Hematopoietic multipotent progenitor cell treated with erythropoietin and hydrocortisone succinate and interleukin-3 and kit ligand, for 15 days (in vitro differentiated cells): ENCODE measurements around the gene PNP.
"Not testable (repeated sequence)": the region's sequence is repeated elsewhere in the genome, so short reads cannot be mapped to it uniquely, and the experiment has no call there.

Experiments
- DNase-seq: peaks from one replicate; pipeline ENCODE4 v3.0.0-alpha.2; 2015; ENCODE audit warnings: low spot score

Gene PNP

GRCh38 chr14:20492486-20492885 lies 23.3 kb downstream of the PNP start:
- DNase-seq: no peak

- no peak for DNase-seq
Observed at GRCh38 chr14:20493634-20494033, 24.4 kb downstream of the PNP start.

DNA sequence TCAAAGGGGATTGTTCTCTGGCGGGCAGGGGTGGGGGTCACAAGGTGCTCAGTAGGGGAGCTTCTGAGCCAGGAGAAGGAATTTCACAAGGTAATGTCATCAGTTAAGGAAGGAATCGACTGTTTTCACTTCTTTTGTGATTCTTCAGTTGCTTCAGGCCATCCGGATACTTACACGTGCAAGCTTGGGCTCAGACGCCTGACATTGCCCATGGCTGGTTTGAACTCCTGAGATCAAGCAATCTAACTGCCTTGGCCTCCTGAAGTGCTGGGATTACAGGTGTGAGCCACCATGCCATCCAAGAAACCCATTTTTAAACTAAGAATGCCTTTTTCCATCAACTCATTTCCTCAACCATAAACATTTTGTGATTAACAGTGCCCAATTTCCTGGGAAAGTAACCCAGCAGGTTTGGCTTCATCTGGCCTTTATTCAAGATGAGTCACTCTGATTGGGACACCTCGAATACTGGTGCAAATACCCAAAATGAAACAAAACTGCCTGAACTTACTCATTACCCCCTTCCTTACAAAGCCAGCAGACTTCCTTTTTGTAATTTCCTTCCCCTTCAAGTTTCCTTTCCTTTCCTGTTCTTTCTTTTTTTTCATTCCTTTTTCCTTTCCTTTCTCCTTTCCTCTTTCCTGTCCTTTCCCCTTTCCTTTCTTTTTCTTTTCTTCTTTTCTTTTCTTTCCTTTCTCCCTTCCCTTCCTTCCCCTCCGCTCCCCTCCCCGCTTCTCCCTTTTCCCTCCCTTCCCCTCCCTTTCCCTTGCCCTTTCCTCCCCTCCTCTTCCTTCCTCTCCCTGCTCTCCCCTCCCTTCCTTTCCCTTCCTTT lies 25.9 kb downstream of the PNP start:
- DNase-seq: no peak

DNA sequence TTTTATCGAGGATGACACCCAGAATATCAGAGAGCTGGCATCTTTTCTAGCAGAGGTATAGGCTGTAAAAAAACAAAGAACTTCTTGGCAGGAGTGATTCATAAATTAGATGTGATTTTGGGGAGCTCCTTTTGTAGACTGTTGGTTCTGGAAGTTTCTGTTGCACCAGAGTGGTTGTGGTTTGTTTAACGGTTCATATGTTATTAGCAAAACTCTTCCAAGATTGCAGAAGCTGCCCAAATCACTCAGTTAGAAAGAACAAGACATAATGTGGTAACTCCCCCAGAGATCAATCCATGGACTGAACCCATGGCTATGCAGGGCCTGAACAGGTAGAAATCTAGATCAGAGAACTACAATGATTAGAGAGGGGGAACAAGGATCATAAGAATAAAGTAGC lies 29.4 kb downstream of the PNP start:
- no peak for DNase-seq

DNA sequence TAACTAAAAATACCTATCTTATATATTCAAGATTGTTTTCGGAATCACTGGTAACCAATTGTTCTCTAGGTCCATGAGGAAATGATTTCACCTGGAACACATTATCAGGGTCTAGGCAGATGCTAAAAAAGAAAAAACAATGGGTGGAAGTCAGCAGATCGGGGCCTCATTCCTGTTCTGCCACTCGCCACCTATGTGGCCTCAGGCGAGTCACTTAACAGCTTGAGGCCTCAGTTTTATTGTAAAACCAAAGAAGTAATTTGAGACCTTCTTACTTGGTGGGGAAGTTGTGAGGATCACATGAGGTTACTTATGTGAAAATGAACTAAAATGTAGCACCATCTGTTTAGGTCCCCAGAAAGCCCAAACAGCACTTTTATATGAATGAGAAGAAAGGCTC lies 29.9 kb downstream of the PNP start:
- no peak for DNase-seq

GRCh38 chr14:20499881-20500280 lies 30.7 kb downstream of the PNP start:
- no peak for DNase-seq

DNA sequence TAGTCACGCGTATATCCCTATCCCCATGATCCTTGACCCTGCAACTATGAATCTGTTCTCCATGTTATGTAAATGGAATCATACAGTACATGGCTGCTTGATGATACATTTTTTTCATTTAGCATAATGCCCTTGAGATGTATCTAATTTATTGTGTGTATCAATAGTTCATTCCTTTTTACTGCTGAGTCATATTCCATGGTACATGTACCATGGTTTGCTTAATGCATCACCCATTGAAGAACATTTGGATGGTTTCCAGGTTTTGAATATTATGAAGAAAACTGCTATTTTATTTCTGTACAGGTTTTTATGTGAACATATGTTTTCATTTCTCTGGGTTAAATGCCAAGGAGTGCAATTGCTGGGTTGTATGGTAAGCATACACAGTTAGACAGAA lies 32.1 kb downstream of the PNP start:
- DNase-seq: peak; percentile 18

DNA sequence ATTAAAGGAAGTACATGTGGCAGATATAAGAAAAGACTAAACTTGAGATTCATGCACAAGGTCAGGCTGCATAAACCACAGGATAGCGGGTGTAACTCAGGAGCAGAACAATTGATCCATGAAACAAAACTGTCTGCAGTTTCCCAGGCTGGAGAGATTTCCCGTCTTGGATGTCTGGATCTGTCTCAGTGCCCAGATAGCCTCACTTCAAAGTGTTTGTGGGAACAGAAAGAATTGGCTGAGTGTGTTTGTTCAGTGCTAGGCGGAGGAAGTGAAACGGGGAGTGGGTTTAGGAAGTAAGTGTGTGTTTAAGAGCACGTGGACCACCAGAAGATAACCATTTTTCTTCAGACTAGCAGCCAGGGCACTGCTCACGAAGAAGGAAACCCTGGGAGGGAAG lies 34.7 kb downstream of the PNP start:
- DNase-seq: no peak

- DNase-seq: not testable (repeated sequence)
Observed at GRCh38 chr14:20506276-20506675, 37.1 kb downstream of the PNP start.

DNA sequence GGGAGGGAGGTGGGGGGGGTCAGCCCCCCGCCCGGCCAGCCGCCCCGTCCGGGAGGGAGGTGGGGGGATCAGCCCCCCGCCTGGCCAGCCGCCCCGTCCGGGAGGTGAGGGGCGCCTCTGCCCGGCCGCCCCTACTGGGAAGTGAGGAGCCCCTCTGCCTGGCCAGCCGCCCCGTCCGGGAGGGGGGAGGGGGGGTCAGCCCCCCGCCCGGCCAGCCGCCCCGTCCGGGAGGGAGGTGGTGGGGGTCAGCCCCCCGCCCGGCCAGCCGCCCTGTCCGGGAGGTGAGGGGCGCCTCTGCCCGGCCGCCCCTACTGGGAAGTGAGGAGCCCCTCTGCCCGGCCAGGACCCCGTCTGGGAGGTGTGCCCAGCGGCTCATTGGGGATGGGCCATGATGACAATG lies 37.5 kb downstream of the PNP start:
- DNase-seq: not testable (repeated sequence)

DNA sequence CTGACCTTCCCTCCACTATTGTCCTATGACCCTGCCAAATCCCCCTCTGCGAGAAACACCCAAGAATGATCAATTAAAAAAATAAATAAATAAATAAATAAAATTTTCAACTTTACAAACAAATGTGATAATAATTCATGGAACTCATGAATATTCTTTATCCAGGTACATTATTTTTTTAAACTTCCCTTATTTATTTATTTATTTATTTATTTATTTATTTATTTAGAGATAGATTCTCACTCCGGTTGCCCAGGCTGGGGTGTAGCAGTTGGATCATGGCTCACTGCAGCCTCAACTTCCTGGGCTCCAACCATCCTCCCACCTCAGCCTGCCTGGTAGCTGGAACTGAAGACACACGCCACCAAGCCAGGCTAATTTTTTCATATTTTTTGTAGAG lies 38.3 kb downstream of the PNP start:
- not testable (repeated sequence) for DNase-seq

DNA sequence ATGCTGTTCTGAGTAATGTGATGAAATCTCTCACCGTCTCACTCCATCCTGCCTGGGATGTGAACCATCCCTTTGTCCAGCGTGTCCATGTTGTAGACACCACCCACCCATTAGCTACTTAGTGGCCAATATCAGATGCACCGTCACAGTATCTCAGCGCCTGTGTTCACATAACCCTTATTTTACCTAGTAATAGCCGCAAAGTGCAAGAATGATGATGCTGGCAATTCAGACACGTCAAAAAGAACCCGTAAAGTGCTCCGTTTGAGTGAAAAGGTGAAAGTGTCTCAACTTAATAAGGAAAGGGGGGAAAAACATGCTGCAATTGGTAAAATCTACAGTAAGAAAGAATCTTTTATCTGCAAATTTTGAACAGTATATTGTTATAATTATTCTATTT lies 39.2 kb downstream of the PNP start:
- DNase-seq: no peak

DNA sequence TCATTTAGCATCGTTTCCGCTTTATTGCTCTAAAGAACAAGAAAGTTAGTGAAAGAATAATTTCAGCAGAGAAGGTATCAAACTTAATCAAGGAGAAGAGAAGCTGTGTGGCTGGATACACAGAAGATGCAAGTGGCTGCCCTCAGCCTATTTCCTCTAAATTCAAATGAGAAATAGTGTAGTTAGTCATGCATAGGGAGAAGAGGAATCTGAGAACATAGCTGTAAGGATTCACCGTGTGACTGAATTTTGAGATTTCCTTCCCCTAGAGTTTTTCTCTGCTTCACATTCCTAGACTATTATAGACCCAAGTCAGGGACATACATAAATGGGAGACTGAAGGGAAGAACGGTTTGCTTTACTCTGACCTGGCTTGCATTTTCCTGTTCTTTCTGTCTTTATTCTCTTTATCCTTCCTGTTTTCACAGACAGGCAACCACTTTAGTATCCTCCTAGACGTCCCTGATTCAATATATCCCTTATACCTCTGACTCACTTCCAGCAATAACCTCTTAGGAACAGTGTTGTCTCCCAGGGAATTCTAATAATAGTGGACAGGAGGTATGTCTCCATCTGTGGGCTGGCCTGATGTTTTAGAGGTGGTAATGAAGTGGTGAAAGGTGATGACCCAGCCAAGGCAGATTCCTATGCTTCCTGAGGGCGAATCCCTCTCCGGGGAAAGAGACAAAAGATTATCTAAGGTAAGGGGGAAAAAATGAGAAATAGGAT lies 43.1 kb downstream of the PNP start:
- DNase-seq: no peak

DNA sequence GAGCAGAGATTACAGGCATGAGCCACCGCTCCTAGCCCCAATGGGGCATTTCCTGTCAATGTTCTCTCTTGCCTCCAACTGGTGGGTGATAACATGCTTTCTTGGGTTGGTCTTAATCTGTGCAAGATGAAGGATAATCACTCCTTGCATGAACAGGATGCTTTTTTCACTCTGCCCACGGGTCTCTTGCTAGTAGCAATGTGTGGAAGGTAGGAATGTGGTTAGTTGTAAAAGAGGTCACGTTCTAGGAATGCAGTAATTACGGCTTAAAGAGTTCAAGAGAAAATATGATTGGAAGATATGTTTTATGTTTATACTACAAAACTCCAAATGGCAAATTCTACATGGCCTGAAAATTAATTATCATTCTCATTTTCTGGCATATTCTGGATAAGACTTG lies 46.6 kb downstream of the PNP start:
- DNase-seq: no peak

- DNase-seq: no peak
Observed at GRCh38 chr14:20516921-20517320, 47.7 kb downstream of the PNP start.

- no peak for DNase-seq
Observed at GRCh38 chr14:20522332-20522731, 53.1 kb downstream of the PNP start.

DNA sequence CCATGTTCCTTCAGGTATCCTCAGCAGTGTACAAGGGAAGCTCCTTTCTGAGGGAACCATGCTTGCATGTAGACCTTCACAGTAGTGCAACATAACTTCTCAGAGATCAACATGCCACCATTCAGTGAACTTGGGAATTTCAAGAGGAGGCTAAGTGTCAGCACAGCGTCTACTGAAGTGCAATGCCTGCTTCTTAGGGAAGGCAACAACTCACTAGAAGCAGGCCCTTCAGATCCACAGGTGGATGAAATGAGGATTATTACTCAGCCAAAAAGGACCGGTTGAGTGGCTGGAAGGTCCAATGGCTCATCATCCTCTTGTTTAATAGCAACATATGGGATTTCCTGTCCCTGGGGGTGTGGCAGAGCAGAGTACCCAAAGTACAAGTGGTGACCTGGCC lies 54.8 kb downstream of the PNP start:
- DNase-seq: no peak
